NCI-H146 treated with DMSO at 0.1 percent for 48 hours (cell line): ENCODE measurements around the gene ADAMTS9.

ENCODE experiments used
- DNase-seq: peaks from one replicate; lab custom pipeline; 2025; ENCODE audit not compliant: unreplicated experiment; lab: John Stamatoyannopoulos, UW

ADAMTS9 gene

DNA sequence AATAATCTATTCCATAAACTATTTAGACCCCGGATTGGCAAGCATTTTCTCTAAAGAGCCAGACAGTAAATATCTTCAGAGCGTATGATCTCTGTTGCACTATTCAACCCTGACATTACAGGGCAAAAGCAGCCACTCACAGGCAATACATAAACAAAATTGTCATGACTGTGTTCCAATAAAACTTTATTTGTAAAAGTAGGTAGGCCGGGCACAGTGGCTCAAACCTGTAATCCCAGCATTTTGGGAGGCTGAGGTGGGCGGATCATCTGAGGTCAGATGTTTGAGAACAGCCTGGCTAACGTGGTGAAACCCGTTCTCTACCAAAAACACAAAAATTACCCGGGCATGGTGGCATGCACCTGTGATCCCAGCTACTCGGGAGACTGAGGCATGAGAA lies 66.5 kb downstream of the ADAMTS9 start:
- no peak for DNase-seq

DNA sequence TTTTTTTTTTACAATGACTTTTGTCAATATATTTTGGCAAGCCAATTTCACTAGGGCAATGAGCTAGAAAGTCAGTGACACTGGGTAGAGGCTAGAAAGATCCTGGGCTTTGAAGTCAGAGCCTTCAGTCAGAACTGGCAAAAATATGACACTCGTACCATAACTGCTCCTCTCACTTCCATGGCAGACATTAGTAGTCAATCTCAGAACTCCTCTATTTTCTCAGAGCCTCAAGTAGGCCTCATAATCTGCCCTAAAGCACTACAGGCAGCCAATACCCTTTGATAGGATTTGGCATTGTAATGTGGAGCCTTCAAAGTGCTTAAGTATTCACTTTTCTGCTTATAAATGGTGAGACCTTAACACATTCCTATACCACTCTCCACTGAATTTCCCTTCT lies 67.8 kb downstream of the ADAMTS9 start:
- no peak for DNase-seq

- DNase-seq, result no peak
Observed at GRCh38 chr3:64619216-64619615, 68.6 kb downstream of the ADAMTS9 start.

DNA sequence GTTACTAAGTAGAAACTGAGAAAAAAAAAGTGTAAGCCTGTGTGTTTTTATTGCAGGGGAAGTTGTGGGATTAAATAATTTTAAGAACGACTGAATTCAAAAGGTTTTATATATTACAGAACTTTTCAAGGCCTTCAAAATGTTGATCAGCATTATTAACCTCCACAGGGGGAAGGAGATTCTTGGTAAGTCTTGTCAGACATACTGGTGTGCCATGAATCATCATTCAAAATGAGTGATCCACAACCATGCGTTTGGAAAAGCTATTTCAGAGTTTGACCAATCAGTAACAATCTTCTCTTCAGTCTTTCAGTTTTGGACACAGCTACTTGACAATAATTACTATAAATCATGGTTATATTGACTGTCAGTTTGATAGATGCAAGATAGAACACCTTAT lies 70.2 kb downstream of the ADAMTS9 start:
- DNase-seq, result no peak

DNA sequence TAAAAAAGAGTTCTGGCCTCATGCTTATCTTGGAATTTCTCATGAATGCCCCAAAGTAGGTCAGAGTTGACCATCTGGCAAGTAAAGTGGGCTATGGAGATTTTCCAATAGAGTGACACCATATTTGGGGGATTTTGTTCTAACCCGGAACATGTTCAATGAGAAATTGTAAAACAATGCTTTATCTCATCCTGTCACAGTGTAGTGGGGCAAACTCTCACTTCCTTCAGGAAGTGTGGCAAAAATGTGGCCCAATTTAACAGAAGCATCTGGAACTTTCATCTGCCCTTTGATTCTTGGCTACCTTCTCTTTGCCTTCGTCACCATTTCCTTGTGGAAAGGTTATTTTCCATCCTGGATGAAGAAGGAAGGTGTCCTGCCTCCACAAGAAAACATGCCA lies 70.8 kb downstream of the ADAMTS9 start:
- no peak for DNase-seq

DNA sequence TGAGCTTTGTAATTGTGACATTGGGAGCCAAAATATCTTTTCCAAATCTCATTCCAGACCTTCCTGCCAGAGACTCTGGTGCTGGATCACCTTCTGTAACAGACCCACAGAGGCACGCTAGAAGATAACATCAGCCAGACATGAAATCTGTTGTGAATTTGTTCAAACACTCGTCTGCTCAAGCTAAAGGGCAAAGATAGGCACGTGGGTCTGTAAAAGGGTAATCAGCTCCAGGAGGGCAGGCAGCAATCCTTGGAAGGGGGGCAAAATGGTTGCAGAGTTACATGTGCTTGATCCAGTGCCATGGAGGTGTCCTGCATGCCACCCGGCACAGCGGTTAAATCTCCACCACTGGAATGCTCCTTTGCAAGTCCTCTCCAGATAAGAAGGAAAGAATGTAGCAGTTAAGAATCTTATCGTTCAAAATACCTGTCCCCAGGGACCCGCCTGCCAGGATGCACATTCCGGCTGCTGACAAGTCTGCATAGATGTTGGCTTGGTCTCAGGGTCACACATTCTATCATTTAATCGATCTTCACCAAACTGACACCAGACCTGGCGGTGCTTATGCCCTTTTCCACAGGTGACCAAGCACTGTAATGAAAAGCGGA lies 74.8 kb downstream of the ADAMTS9 start:
- DNase-seq, result no peak

DNA sequence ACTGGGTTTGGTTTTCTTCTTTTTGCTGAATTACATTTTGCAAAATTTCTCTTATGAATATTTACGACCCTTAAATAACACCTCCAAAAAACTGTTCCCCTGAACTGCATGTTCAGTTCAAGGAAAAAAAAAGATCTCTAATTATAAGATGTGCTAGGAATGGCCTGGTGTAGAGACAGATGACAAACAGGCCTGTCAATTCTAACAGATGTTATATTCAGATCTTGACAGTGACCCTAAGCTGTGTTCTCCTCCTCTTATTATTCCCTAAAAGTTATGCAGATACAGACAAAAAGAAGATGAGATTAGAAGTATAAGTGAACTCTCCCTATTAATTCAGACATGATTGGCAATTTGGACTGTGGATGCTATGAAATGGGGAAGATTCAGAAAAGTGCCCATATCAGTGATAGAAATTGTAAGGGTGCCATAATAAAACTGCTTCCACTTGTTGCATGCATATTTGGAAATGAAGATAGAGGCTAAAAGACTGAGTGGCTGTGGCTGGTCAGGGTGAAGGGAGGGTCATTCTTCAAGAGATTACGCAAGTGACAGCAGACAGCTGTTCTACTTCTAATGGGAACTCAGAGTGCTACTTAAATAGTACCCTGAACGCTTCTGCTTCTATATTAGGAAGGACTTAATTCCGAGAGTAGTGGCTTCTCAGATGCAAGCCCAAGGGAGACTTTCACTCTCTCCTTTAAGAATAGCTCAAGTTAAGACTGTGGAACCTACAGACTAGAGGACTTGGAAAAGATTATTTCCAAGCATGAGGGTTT lies 75.5 kb downstream of the ADAMTS9 start:
- no peak for DNase-seq

GRCh38 chr3:64608741-64609140 lies 79.1 kb downstream of the ADAMTS9 start:
- DNase-seq, result no peak

- no peak for DNase-seq
Observed at GRCh38 chr3:64607032-64607551, 80.7 kb downstream of the ADAMTS9 start.

- DNase-seq, result no peak
Observed at GRCh38 chr3:64604313-64604712, 83.5 kb downstream of the ADAMTS9 start.

DNA sequence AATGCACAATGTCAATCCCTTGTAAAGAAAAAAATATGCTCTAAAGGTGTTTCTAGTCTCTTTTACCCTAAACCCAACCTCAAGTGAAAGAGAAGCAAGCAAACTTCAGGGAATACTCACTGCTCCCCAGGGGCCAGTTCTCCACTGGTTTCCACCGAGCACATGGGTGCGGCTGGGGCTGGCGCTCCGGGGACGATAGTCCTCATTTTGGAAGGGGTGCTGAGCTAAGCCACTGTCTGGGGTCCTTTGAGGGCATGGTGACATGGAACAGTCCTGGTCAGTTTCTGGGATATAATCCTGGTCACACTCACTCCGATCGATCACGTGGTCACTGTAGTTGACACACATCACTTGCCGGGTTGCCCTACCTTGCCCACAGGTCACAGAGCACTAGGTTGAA lies 86.0 kb downstream of the ADAMTS9 start:
- DNase-seq, result no peak

GRCh38 chr3:64600246-64600950 lies 87.4 kb downstream of the ADAMTS9 start:
- DNase-seq, result no peak

- no peak for DNase-seq
Observed at GRCh38 chr3:64599651-64600050, 88.1 kb downstream of the ADAMTS9 start.

- DNase-seq, result no peak
Observed at GRCh38 chr3:64595253-64595694, 92.5 kb downstream of the ADAMTS9 start.

- no peak for DNase-seq
Observed at GRCh38 chr3:64594134-64594533, 93.7 kb downstream of the ADAMTS9 start.

GRCh38 chr3:64593350-64593749 lies 94.5 kb downstream of the ADAMTS9 start:
- DNase-seq, result no peak

DNA sequence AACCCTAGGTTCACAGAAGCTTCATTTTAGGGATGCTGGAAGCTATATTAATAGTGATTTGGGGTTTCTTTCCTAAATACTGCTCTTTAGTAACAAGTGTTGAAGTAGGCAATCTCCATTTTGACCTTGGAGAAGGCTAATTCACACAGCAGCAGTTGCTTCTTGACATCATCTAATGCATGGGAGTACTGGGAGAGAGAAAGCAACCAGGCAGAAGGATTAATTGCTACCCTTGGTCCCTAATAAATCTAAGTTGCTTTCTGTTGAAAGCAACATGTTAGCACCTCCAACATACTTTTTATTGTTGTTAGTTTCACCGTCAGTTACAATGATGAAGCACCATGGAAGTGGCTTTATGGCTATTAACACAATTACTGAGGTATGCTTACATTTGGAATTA lies 96.2 kb downstream of the ADAMTS9 start:
- no peak for DNase-seq

DNA sequence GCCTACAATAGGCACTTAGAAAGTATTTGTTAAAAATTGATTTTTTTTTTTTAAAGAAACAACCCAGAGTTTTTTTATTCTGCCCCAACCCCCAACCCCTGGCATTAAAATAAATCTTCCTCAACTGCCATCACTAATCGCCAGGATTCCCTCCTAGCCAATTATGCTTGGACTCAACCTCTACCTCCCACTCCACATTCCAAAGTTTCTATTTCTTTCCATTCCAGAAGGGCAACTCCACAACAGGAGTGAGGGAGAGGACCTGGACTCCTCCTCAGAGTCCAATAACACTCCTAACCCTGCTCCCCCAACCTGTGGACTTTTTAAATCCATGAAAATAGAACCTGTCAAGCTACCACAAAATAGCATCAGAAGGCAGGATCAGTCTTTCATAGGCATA lies 99.4 kb downstream of the ADAMTS9 start:
- no peak for DNase-seq

DNA sequence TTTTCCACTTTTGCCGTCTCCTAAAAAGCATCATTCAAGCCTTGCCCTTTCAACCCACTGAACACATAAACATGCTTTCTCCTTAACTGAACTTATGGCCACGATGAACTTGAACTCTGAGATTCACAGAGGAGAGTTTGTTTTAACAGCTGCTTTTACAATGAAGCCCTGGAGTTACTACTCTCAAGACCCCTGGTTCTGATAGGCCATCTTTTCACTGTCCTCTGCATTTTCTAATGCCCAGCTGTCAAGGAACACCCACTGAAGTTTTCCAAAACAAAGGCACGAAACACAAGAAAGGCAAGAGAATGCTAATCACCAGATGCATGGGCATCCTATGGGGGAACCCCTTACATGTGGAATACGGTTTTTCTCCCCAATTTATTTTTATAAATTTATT lies 100.8 kb downstream of the ADAMTS9 start:
- DNase-seq, result no peak

GRCh38 chr3:64584179-64584578 lies 103.6 kb downstream of the ADAMTS9 start:
- DNase-seq, result no peak

GRCh38 chr3:64578797-64579196 lies 109.0 kb downstream of the ADAMTS9 start:
- DNase-seq, result no peak
